ENCODE data around the gene XKR3.

GRCh38 chr22:16815073-16815472 is 10.1 kb downstream of the XKR3 start:
- TF ChIP-seq POLR2A (IDR thresholded peaks at IDR 0.05; ENCODE audit: control extremely low read depth in 1 of 2, low read depth in 2 of 2, low read length in 2 of 2) (no peak), KDM1A (IDR thresholded peaks at IDR 0.05; ENCODE audit: borderline replicate concordance, low read length) (no peak), ASH2L (IDR thresholded peaks at IDR 0.05; ENCODE audit: low read length) (no peak), TCF12 (IDR thresholded peaks at IDR 0.05; ENCODE audit: low read depth, low read length) (no peak), CTCF (IDR thresholded peaks at IDR 0.05; ENCODE audit: control extremely low read depth in 1 of 3, insufficient read depth in 1 of 3, low read depth in 1 of 3, low read length in 3 of 3) (no peak), CREB1 (IDR thresholded peaks at IDR 0.05) (no peak), GTF2F1 (IDR thresholded peaks at IDR 0.05; ENCODE audit: borderline replicate concordance, low read depth, low read length) (no peak), RXRA (IDR thresholded peaks at IDR 0.05; ENCODE audit: insufficient read depth, low read depth, low read length) (no peak)
